Superior temporal gyrus (tissue), 1 donor: ENCODE measurements around the gene ECE1.
"Not testable (repeated sequence)": the region's sequence is repeated elsewhere in the genome, so short reads cannot be mapped to it uniquely, and the experiment has no call there.

Experiments
- DNase-seq: peaks from one replicate; pipeline ENCODE4 v3.0.0-alpha.2; 2016; ENCODE audit errors: extremely low spot score

The ECE1 gene

DNA sequence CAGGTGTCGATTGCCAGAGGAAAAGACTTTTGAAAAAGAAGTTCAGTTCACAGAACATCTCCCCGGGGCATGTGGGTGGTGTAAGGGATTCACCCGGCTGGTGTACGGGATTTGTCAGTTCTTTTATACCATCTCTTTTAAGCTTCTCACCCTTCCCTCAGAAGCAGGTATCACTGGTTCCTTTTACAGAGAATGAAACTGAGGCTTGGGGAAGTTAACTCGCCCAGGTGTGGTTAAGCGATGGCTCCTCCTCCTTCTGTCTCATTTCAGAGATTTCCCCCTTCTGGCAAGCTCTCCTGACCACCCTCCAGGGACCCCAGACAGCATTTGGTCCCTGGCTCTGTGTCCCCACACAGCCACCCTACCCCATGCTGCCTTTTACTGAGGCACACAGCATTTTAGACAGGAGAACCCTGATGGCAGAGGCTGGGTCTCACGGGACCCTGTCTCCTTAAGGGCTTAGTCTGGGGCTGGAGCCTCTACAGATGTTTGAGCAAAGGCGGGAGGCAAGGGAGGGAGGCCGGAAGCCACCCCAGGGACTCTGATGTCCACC lies 2.8 kb upstream of the ECE1 start:
- no peak for DNase-seq

DNA sequence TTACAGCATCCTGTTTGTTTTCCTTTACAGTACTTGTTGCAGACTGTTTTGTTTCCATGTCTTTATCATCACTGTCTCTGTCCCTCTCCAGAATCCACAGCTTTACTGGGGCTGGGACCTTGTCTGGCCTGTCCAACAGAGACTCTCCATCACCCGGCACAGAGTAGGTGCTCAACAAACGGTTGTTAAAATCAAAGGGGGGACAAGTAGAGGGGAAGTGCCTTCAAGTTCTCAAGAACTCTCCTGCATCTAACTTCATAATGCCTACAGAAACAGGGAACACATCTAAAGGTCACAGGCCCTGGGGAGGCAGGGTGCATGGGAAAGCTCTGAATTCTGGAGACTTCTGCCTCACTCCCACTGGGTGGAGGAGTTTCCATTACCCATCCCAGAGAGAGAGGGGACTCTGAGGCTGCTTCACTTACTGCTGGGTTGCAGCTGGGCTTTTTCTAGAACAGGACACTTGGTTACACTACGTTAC lies 2.3 kb upstream of the ECE1 start:
- DNase-seq: no peak

DNA sequence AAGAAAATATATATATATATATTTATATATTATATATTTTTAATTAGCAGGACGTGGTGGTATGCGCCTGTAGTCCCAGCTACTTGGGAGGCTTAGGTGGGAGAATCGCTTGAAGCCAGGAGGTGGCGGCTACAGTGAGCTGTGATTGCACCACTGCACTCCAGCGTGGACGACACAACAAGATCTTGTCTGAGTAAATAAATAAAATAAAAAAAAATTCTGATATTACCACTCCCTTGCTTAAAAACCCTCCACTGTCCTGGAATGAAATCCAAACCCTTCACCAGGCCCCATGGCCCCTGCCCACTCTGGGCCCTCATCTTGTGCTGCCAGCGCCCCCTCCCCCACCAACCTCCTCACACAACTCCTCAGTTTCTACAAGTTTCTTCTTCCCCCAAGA lies 1.7 kb upstream of the ECE1 start:
- no peak for DNase-seq

DNA sequence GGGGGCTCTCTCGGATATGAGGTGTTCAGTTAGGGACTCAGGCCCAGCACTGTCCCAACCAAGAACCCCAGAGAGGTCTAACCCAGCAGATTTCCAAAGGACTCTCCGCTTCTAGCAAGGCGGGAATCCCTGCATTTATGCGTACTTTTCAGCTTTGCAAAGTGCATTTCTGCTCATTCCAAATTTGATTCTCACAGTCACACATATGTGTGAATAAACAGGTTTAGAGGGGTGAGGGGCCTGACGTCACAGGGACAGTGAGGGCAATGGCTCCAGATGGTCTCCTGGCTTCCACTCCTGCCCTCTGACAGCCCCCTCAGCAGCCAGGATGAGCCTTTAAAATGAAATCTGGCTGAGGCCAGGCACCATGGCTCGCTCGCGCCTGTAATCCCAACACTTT lies 921 bp upstream of the ECE1 start:
- DNase-seq: no peak

DNA sequence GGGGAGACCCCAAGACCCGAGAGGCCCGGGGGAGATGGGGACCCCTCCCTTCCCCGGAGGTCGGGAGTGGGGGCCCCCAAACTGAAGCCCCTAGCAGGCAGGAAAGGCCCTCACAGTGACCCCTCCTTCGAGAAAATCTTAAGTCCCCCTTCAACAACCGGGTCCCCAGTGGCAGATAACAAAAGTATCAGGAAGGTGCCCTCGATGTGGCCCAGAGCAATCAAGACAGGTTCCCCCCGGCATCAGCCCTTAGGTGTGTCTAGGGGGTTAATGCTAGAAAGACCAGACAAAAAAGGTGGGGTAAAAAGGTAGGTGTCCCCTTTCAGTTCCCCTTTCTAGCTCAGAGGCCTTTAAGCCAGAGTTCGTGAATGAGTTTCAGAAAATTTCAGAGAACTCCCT lies 282 bp upstream of the ECE1 start:
- no peak for DNase-seq

DNA sequence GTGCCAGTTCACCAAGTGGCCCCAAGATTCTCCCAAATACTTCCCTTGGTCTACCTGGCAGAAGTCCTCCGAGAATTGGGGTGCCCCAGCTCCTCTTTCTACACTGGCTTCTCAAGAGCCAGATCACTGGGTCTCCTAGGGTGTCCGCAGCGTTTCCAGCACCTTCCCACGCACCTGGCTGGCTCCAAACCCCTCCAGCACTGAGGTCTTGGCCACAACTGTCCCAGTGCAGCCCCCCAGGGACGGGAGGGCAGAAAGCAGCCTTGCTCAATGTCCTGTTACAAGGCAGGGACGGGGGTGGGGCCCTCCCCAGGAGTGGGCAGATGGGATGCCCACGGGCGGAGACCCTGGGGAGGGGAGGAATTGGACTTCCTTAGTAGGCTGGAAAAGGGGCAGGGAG lies 1.1 kb downstream of the ECE1 start:
- DNase-seq: no peak

DNA sequence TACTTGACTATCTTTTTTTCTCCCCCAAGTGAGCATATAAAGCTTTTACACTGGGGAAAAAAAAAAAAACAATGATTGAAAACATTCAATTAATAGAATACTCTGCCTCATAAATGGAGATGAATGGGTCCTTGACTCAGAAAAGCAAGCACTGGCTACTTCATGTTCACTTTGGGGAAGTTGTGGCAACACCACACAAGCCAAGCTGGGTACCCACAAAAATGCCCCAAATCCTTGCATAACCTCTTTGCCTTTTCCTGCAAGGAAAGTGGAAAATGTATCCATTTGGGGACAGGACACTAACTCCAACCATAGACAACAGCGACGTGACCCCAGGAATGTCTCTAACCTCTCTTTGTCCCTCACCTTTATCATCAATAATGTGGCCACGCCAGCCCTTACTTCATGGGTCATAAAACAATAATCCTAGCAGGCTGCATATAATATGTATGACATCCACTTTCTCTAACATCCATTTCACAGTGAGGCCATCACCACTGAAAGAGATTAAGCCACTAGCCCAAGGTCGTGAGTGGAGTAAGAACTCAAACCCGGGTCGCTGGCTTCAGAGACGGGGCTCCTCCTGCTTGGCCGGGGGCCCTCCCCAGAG lies 2.3 kb downstream of the ECE1 start:
- DNase-seq: no peak

DNA sequence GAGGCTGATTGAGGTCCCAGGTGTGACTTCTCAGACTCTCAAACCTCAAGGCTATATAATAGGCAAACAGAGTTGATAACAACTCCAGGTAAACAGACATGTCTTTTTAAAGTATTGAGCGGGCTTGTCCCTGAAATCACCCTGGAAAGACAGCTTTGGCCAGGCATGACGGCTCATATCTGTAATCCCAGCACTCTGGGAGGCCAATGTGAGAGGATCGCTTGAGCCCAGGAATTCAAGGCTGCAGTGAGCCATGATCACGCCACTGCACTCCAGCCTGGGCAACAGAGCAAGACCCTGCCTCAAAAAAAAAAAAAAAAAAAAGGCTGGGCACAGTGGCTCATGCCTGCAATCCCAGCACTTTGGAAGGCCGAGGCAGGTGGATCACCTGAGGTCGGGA lies 4.9 kb downstream of the ECE1 start:
- DNase-seq: not testable (repeated sequence)

DNA sequence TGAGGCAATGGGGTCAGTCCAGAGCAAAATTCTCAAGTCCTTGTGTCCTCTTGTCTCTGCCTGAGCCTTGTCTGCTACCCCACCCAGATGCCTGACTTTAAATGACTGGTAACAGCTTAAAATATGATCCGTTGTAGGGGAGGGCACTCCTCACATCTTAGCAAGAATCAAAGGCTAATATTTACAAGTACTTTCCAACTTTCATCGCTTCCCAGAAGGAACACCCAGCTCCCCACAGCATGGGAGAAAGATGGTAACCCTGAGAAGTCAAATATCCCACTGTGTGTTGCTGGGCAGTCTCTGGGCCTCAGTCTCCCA lies 5.2 kb downstream of the ECE1 start:
- DNase-seq: no peak

DNA sequence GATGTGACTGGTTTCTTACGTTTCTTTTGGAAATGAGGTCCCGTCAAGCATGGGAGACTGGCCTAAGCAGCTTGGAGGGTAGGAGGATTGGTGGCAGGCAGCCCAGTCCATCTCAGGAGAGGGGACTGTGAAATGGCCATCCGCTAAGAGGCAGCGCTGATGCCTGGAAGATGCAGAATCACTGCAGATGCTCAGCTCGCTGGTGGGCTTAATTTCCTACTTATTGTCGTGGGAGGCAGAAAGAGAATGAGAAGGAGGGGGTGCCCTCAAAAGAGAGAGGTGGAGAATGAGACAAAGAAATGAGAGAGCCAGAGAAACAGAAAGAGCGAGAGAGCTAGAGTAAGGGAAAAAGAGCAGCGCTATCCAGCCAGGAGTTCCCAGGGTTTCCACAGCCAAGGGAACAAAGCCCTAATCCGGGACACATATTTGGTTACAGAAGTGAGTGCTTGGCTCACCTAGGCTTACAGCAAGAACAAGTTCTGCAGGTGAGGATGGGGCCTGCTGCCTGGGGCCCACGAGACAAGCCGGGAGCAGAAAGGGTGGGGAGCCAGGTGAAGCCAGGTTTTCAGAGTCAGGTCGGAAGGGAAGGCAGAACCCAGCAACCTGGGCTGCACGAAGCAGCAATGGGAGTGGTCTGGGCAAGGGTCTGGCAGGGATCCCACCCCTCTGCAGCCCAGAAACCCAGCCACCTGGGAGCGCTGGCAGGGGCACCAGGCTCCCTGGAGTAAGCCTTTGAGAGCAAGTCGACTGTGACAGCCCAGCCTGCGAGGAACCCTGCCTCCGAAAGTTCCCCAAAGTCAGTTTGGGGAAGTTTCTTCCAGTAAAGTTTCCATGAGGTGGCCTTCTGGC lies 5.8 kb downstream of the ECE1 start:
- peak; percentile 35 for DNase-seq

DNA sequence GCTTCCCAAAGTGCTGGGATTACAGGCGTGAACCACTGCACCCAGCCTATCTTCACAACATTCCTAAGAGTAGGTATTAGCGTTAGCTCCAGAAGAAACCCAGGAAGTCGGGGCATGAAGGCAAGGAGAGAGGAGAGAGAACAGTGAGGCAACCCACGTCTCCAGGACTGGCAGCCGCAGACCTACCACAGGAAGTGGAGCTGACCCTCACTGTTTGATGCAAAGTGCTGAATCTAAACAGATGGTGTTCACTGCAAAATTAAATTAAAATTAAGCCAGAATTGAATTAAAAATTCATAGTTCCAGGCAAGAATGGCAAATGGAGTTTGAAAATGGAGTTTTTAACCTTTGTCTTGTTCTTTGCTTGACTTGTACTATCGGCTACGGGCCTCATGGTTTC lies 6.7 kb downstream of the ECE1 start:
- DNase-seq: no peak

DNA sequence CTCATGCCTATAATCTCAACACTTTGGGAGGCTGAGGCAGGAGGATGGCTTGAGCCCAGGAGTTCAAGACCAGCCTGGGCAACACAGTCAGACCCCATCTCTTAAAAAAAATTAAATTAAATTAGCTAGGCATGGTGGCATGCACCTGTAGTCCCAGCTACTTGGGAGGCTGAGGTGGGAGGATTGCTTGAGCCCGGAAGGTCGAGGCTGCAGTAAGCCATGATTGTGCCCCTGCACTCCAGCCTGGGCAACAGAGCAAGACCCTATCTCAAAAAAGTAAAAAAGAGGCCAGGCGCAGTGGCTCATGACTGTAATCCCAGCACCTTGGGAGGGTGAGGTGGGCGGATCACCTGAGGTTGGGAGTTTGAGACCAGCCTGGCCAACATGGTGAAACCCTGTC lies 8.2 kb downstream of the ECE1 start:
- not testable (repeated sequence) for DNase-seq

DNA sequence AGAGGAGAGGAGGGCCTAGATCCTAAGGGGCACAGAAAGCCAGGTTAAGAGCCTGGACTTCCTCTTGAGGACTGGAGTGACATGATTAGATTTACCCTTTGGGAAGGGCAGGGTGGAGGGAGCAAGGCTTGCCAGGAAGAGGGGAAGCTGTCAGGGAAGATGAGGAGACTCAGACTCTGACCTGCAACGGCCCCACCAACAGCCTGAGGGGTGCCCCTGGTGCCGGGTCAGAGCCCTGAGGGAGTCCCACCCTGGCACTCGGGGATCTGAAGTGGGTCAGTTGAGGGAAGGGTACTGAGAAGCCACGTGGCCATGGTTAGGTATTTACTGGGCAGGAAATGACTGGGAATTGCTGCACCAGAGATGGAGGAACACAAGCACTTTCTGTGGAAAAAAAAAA lies 9.8 kb downstream of the ECE1 start:
- no peak for DNase-seq

DNA sequence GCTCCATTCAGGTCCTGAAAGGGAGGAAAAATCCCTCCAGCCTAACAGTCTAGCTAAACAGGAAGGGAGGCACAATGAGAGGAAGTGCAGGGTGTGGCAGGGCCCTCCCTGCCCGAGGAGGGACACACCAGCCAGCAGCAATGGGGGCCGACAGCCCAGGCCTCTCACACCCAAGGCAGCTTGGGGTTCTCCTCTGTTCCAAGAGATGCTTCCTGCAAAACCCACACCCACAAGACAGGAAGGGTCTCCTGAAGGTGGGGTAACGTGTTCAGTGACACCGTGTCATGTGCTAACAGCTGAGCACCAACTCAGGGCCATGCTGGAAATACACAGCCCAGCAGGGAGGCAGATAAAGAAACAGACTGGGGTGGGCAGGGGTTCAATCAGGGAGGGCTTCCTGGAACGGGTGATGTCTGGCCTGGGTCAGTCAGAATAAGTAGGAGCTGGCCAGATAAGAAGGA lies 10.2 kb downstream of the ECE1 start:
- no peak for DNase-seq

DNA sequence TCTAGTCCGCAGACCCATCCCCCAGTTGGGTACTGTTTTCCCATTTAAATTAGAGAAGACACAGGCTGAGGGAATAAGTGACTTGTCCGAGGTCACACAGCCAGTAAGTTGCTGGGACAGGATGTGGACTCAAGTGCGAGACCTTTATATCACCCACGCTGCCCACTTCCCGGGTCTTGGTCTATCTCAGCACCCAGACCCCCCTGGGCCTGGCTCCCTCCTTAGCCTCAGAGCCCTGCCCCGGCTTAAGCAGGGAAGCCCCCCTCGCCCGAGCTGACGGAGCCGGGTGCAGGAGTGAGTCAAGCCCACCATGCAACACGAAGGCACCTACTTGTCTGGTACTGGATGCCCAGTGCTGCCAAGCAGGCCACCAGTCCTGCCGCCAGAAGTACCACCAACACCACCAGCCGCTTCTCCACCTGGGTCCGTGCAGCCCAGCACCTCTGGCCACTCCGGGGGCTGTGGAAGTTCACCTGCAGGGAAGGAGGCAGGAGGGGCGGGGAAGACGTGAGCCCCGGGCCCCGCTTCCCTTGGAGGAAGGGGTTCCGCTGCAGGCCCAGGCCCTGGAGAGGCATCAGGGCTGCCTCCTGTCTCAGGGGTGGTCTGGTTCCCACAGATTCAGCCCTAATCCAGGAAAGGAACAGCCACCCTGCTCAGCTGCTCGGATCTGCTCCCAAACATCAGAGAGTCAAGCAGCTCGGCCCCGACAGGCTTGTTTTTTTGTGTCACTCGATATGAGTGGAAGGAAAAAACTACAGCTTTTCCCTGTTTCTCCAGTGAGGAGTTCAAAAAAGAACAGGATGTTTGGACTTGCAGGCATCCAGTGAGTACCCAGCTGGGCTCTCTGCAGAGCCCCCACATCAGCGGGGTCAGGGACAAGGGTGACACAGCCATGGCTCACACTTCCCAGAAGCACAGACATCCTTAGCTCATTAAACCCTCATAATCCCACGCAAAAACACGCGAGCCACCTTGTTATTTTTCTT lies 11.1 kb downstream of the ECE1 start:
- no peak for DNase-seq

DNA sequence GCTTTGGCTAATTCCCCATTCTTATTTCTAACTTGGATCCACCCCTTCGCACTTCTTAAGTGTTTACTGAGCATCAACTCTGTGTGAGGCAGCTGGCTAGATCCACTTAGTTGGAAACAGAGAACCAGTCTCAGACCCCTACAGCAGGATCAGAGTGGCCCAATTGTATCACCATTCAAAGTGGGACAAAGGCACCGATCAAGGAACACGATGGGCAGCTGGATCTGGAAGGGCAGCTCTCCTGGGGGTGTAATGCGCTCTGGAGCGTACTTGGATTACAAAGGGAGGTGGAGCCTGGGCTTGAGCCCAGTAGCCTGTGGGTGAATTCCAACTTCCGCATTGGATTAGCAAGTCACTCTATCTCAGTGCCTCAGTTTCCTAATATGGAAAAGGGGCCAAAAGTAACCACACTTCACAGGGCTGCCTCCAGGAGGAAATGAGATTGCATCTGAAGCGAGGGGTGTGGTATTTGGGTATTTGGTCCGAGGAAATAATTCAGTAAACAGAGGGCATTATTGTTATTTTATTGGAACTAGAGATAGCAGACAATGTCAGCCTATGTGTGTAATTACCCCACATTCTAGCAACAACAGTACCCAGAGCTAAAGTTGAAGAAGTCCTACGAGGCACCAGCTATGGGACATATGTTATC lies 11.9 kb downstream of the ECE1 start:
- DNase-seq: peak; percentile 68

DNA sequence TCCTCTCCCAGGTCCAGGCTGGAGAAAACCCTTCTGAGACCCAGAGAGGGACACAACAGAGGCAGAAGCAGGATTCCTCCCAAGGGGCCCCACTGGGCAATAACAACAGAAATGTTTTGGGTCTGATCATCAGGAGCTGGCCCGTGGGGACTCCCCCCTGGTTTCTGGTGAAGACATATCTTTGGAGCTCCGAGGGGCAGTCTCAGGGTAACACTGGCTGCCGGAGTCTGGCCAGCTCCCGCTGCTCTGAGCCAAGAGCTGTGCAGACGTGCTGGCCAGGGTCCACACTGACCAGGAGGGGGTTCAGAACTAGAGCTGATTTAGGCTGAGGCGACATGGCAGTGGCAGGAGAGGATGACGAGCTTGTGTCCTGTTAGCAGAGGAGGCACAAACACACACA lies 13.1 kb downstream of the ECE1 start:
- DNase-seq: no peak

DNA sequence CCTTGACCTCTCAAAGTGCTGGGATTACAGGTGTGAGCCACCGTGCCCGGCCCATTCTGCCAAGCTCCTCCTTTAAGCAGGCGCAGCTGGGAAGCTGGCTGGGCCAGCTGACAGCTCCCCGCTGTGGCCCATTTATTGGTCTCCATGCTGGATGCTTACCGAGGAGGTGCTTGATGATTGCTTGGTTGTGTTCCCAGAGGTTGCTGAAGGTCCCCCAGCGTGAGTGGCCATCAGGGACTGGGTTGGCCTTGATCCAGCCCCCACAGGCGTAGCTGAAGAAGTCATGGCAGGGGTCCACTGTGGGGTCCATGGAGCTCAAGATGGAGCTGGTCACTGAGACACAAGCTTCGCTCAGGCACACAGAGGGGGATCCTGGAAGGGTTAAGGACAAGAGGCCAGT lies 17.7 kb downstream of the ECE1 start:
- DNase-seq: no peak

DNA sequence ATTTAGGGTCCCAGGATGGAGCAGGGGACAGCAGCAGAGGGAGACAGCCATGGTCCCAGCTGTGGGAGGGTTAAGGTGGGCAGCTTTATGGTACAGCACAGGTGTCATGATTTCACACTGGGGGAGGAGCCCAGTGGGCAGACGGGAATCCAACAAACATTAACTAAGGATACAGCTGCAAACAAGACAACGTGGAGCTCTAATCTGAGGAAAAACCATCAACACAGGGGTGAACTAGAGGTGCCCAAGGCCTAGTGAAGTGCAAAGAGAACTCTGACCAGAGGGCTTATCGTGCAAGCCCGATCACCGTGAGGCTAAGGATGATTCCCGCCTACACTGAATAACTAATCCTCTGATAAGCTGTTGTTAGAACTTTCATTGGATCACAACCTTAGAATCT lies 18.7 kb downstream of the ECE1 start:
- no peak for DNase-seq

DNA sequence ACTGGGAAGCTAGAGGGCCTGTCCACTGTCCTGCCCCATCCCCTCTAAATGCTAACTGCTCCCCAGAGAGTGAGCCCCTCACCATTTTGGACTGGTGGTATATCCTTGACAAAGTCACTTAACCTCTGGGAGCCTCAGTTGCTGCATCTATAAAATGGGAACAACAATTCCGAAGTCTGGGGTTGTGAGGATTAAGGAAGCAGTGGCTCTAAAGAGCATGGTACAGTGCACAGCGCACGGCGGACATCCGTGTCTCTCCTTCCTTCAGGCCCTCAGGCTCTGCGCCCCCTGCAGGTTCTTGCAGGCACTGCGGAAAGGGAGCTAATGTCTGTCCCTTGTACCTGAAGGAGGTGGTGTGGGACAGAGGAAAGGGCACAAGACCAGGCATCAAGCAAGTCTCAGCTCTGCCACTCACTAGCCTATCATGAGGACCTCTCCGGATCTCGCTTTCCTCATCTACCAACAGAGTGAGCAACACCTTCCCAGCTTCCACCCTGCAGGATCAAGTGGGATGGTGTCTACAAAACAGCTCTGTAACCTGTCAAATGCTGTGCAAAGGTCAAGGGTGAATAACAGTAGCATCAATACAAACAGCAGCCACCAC lies 20.1 kb downstream of the ECE1 start:
- DNase-seq: peak; percentile 54

DNA sequence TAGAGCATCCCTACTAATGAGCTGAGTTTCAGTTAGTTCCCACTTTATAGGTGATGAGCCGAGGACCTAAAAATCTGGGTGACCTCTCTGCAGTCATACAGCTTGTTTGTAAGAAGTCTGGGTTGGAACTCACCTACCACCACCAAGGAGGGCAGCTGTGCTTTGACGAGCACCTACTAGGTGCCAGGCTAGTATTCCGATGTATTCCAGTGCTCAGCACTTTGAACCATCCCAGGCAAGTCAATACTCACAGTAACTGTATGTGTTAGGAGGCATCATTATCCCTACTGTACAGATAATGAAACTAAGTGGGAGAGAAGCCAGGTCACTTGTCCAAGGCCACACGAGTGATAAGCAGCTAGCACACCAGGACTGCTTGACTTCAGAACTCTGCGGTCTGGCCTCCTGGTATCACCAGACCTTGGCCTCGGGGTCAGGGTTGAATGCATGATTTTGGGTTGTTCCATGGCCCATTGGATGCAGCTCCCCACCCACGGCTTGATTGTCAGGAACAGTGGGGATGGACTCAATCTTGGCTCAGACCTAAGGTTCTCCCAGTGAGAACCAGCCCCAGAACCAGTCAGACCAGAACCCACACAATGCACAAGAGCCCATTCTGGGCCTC lies 20.7 kb downstream of the ECE1 start:
- no peak for DNase-seq
